NCI-H2107 treated with DMSO at 0.1 percent for 48 hours (cell line): ENCODE measurements around the gene ARFIP1.
"Not testable (repeated sequence)": the region's sequence is repeated elsewhere in the genome, so short reads cannot be mapped to it uniquely, and the experiment has no call there.

Experiments
- DNase-seq: peaks from one replicate; lab custom pipeline; 2025; ENCODE audit not compliant: unreplicated experiment; lab: John Stamatoyannopoulos, UW

ARFIP1 gene

DNA sequence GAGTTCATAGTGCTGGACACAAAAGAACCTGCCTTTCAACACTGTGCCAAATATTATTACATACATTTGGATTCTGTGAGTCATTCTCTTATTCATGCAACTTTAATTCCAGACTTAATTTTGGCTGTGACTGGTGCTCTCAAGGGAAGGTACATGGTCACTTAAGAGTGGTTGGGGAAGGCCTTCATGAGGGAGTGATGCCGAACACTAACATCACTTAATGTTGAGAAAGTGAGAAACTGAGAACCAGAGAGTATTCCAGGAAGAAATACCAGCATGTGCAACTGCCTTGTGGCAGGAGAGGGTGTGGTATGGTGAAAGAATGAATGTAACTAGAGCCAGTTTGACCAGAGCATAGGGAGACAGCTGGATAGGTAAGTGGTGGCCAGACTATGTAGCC, 114.9 kb downstream of the ARFIP1 start:
- no peak for DNase-seq

DNA sequence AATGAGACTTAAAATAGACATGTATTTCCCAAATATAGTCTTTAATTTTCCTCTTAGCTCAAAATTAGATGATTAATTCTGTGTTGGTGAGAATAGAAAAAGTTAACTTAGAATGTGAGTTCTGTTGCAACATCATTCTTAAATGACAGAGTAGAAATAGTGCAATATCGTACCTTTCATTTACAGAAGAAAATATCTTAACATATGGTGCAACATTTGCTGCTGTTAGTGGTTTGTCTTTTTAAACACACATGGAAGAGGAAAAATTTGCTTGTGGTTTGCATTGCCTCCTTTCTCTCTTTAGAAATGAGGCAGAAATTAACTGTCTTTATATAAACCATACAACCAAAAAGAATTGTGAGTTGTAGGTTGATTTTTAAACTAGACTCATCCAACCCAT, 117.1 kb downstream of the ARFIP1 start:
- DNase-seq, result no peak

GRCh38 chr4:152898133-152898532, 118.4 kb downstream of the ARFIP1 start:
- not testable (repeated sequence) for DNase-seq

- DNase-seq, result no peak
Measured at GRCh38 chr4:152898606-152899005, 118.9 kb downstream of the ARFIP1 start.

- no peak for DNase-seq
Measured at GRCh38 chr4:152900395-152900794, 120.6 kb downstream of the ARFIP1 start.

DNA sequence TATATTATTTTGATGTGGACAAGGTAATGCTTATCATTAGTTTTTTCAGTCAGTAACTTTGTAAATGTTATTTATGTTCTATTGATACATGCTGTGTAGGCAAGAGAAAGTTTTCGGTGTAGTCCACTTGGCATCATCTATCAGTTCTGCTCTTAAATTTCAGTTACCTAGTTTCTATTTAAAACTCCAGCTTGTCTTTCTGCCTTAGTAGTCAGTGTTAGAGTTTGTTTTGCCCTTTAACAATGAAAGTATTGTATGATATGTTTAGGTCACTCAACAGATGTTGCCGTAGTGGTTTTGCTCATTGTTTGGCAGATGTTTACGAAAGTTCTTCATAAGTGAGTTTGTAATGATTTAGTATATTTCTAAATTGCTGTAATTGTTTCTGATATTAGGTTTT, 121.5 kb downstream of the ARFIP1 start:
- no peak for DNase-seq

DNA sequence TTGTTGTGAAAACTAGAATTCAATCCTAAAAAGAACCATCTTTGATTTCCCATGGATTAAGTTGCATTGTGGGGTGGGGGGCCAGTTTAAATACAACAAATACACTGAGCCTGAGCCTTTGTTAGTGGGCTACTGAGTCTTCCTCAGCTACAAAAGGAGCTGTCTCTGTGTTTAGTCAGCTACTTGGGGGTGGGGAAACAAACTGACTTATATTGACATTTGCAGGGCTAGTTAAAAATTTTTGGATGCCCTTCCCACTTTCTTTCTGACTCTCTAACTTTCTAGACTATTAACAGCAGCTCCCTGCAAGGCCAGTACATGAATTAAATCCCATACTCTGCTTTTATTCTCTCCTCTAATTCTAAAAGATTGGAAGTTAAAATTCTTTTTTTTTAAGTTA, 123.9 kb downstream of the ARFIP1 start:
- no peak for DNase-seq

DNA sequence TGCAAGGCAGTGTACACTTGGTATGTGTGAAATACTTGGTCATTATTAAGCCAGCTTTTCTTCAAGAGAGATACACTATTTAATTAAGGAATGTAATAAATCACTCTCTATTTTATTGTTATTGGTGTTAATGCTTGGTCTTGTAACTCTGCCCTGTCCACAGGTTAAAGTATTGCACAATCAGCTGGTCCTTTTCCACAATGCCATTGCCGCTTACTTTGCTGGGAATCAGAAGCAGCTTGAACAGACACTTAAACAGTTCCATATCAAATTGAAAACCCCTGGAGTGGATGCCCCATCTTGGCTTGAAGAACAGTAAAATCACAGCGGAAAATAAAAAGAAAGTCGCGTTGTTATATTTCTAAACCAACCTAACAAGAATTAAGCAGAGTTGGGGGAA, 130.1 kb downstream of the ARFIP1 start:
- DNase-seq, result no peak

DNA sequence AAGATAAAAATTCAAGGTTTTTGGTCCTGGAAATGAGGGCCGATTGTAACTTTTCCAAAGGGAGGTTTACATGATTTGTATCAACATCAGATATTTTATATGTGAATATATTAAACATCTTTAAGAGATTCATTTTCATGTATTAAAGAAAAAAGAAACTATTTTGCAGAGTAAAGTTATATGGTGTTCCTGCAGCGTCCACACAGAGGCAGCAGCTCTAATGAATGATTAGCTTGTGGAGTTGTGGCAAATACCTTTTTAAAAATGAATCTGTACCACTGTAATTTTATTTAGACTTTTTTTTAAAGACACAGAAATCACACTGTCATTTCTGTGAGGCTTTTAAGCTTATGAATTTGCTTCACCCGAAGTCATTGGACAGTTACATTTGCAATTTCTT, 130.8 kb downstream of the ARFIP1 start:
- DNase-seq, result no peak

GRCh38 chr4:152917543-152918395, 138.0 kb downstream of the ARFIP1 start:
- DNase-seq, result no peak

DNA sequence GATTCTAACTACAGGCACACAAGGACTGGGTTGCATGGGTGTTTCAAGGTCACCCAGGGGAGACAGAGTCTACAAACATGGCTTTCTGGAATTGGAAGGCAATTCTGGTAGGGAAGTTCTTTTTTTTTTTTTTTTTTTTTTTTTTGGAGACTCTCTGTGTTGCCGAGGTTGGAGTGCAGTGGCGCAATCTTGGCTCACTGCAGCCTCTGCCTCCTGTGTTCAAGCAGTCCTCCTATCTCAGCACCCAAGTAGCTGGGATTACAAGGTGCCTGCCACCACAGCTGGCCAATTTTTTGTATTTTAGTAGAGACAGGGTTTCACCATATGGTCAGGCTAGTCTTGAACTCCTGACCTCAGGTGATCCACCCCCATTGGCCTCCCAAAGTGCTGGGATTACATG, 140.1 kb downstream of the ARFIP1 start:
- DNase-seq, result no peak

- DNase-seq, result no peak
Measured at GRCh38 chr4:152920768-152921167, 141.0 kb downstream of the ARFIP1 start.

- DNase-seq, result no peak
Measured at GRCh38 chr4:152921284-152921683, 141.5 kb downstream of the ARFIP1 start.

DNA sequence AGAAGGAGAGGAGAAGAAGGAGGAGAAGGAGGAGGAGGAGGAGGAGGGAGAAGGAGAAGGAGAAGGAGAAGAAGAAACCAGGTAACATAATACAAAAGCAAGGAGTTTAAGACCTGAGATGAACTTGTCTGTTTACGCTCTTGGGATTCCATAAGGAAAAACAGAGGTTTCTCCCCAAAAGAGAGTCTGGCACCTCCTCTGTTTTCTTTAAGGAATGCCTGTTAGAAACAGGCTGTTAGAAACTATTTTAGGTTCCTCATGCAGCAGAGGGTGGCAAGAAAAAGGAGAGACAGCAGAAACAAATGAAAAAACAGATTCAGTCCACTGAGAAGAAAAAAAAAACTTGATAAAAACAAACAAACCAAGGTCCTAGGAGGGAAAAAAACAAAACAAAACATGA, 146.1 kb downstream of the ARFIP1 start:
- DNase-seq, result no peak

DNA sequence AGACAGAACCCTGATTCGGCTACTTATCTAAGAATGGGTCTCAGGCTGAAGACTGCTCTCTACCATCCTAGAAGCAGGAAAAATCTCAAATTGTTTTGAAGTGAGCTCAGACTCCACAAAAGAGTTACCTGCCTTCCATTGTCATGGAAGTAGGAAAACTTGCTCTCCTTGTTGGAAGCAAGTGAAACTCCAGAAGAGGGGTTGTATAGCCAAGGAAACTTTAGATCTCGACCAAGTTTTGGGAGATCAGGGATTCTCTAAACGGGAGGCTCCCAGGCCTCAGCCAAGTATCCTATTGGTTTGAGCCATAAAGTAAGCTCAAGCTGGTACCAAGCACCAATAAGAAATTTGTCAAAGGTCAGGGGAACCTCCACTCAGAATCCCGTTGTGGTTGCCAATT, 147.2 kb downstream of the ARFIP1 start:
- DNase-seq, result no peak

- no peak for DNase-seq
Measured at GRCh38 chr4:152927737-152928136, 148.0 kb downstream of the ARFIP1 start.

- no peak for DNase-seq
Measured at GRCh38 chr4:152928286-152928685, 148.5 kb downstream of the ARFIP1 start.

DNA sequence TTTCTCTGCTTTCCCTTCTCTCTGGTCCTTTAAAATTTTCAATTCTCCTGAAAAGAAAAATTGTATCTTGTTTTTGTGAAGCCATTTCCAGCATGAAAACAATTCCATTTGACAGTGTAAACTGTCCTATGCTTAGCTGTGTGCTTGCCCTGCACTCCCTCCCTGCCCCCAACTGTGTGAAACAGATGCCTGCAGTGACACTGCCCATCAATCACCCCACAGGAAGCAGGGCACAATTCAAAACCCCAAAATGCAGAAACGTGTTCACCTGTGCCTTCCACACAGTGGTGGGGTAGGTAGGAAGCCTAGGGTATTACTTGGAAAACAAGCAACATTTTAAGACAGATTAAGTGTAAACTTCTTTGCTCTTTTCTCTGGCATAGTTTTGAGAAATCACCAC, 150.1 kb downstream of the ARFIP1 start:
- DNase-seq, result no peak

DNA sequence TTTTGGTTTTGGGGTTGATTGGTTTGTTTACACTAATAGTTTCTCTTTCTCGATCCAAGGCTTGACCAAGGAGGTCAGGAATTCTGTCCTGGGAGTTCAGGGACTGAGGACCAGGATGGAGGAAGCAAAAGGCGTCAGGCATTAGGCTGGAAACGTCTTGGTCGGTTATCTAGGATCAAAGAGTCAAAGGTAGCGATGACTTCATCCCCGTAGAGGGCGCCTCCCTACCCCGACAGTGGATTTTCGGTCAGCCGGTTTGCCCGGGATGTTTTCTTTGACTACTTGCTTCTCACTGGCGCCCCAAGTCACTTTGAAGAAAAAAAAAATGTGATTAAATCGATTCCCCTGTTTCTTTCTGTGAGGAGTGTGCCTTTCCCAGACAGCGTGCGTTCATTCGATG, 155.4 kb downstream of the ARFIP1 start:
- no peak for DNase-seq

DNA sequence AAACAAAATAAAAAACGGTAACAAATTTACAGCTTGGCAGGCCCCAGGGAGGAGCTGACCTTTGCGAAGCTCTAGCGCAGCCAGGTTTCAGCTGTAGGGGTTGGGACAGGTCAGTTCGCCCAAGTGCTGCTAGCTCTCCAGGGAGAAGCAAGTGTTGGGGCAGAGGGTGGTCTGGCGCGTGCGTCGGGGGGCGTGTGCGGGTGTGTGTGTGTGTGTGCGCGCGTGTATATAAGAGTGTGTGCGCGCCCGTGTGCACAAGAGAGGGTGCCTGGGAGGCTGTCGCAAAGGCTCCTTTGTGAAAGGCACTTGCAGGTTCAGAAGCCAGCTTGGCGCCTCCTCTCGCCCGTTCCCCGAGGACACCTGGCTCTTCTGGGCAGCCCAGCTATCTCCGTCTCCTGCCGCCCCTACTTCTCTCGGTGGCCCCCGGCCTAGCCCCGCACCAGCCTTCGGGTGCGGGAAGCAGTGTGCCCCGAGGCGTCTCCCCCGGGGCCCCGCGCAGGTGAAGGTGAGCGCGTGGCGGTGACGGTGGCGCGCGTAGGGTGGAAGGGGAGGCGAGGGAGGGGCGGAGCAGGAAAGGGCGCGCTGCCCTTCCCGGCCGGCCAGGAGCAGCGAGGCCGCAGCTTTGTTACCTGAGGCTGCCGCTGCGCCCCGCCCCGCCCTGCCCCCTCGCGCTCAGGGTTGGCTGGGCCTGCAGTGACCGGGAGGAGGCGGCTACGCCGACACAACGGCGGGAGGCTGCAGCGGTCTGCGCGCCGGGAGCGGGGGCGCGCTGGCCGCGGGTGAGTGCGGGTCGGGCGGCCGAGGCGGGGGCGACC, 156.1 kb downstream of the ARFIP1 start, which contains the start of gene FHDC1:
Gene FHDC1 (plus strand): TSS at position 693 of the 815 bp plus-strand sequence. CDS start 6,735 bp downstream, outside the sequence.
- DNase-seq, result peak; percentile 37

- DNase-seq, result no peak
Measured at GRCh38 chr4:152936446-152937335, 156.9 kb downstream of the ARFIP1 start.
